ENCODE results near the gene SOHLH1. TPM values are rescaled to one million over a fixed set of nuclear protein-coding genes. Genes with fewer than 3 reads are reported as not detected.

The SOHLH1 gene
- polyA plus RNA-seq, 1 of the 3 experiments (the other 2 are of a cell fraction) = not detected

- TF ChIP-seq JUND (IDR thresholded peaks at IDR 0.05) = no peak
- TF ChIP-seq FOSL2 (IDR thresholded peaks at IDR 0.05; ENCODE audit: borderline replicate concordance, low read depth) = no peak
- TF ChIP-seq ELF1 (IDR thresholded peaks at IDR 0.05) = no peak
- TF ChIP-seq RCOR1 (IDR thresholded peaks at IDR 0.05; ENCODE audit: low read length) = no peak
- no peak for TF ChIP-seq RXRA (IDR thresholded peaks at IDR 0.05; ENCODE audit: borderline replicate concordance, low read depth)
- TF ChIP-seq FOXJ3 (CRISPR knock-in tag; IDR thresholded peaks at IDR 0.05) = no peak
- TF ChIP-seq GATA2 (CRISPR knock-in tag; IDR thresholded peaks at IDR 0.05) = no peak
- TF ChIP-seq MEF2A (IDR thresholded peaks at IDR 0.05; ENCODE audit: borderline replicate concordance, low read depth) = no peak
- TF ChIP-seq SIN3A (IDR thresholded peaks at IDR 0.05; ENCODE audit: borderline replicate concordance, low read depth, low read length) = no peak
- TF ChIP-seq USF1 (IDR thresholded peaks at IDR 0.05; ENCODE audit: borderline replicate concordance, low read depth) = no peak
- TF ChIP-seq USF2 (IDR thresholded peaks at IDR 0.05; ENCODE audit: borderline replicate concordance, low read depth, low read length) = no peak
- no peaks in the 10 kb centered on the region for H3K9me3 ChIP-seq
- ChIA-PET POLR2A (no interaction called here), CTCF (no interaction called here)
- H3K36me3 ChIP-seq (replicated peaks in 1 of 2; ENCODE audit: control insufficient read depth in 1 of 2, insufficient read depth in 2 of 2, low read length in 1 of 2) = no peaks in the 10 kb centered on the region
- no peak overlapping the region for H3K27ac ChIP-seq (ENCODE audit: low read depth in 2 of 2, low read length in 1 of 2)
- DNase-seq = no peak
- H4K20me1 ChIP-seq (ENCODE audit: insufficient read depth) = no peaks in the 10 kb centered on the region
- H3K4me3 ChIP-seq (ENCODE audit: low read depth in 2 of 2, low read length in 1 of 2) = no peak overlapping the region
- H3K4me1 ChIP-seq (ENCODE audit: control insufficient read depth in 1 of 2, insufficient read depth in 2 of 2, low read depth in 1 of 2, low read length in 1 of 2) = no peaks in the 10 kb centered on the region
- no peak overlapping the region for H3K4me2 ChIP-seq
- H3K9ac ChIP-seq = no peak overlapping the region
- H3F3A ChIP-seq (replicated peaks; ENCODE audit: insufficient read depth) = no peaks in the 10 kb centered on the region
- H3K9me2 ChIP-seq = no peaks in the 10 kb centered on the region
- no peaks in the 10 kb centered on the region for H3K79me2 ChIP-seq (ENCODE audit: insufficient read depth)
- H3K27me3 ChIP-seq (ENCODE audit: insufficient read depth) = no peaks in the 10 kb centered on the region
- H2AFZ ChIP-seq (ENCODE audit: low read depth) = no peak overlapping the region
- 68% methylated on average over 8 of the region's 15 CpGs for WGBS (ENCODE audit: low lambda C conversion rate)
These were observed 12.1 kb downstream of the SOHLH1 start for GRCh38 chr9:135687216-135687615.

- H3K27me3 ChIP-seq (ENCODE audit: insufficient read depth) = no peaks in the 10 kb centered on the region
- H3K36me3 ChIP-seq (replicated peaks in 1 of 2; ENCODE audit: control insufficient read depth in 1 of 2, insufficient read depth in 2 of 2, low read length in 1 of 2) = no peaks in the 10 kb centered on the region
- TF ChIP-seq RCOR1 (IDR thresholded peaks at IDR 0.05; ENCODE audit: low read length) = no peak
- no peak for TF ChIP-seq FOXJ3 (CRISPR knock-in tag; IDR thresholded peaks at IDR 0.05)
- no peak for TF ChIP-seq PBX3 (IDR thresholded peaks at IDR 0.05)
- no peak for TF ChIP-seq NRF1 (IDR thresholded peaks at IDR 0.05; ENCODE audit: low read depth, low read length)
- TF ChIP-seq RAD21 (IDR thresholded peaks at IDR 0.05; ENCODE audit: low read length) = no peak
- no peak for TF ChIP-seq SIN3A (IDR thresholded peaks at IDR 0.05; ENCODE audit: borderline replicate concordance, low read depth, low read length)
- TF ChIP-seq FOSL2 (IDR thresholded peaks at IDR 0.05; ENCODE audit: borderline replicate concordance, low read depth) = no peak
- no peak for TF ChIP-seq USF2 (IDR thresholded peaks at IDR 0.05; ENCODE audit: borderline replicate concordance, low read depth, low read length)
- TF ChIP-seq EZH2phosphoT487 (IDR thresholded peaks at IDR 0.05; ENCODE audit: borderline replicate concordance, low read depth) = no peak
- no peak for TF ChIP-seq CHD2 (IDR thresholded peaks at IDR 0.05; ENCODE audit: low read length, partially characterized antibody)
- TF ChIP-seq JUND (IDR thresholded peaks at IDR 0.05) = no peak
- no peak for TF ChIP-seq TAF1 (IDR thresholded peaks at IDR 0.05; ENCODE audit: borderline replicate concordance, low read depth, low read length)
- H3K4me2 ChIP-seq = no peak overlapping the region
- no peaks in the 10 kb centered on the region for H3K4me1 ChIP-seq (ENCODE audit: control insufficient read depth in 1 of 2, insufficient read depth in 2 of 2, low read depth in 1 of 2, low read length in 1 of 2)
- DNase-seq = no peak
- H3F3A ChIP-seq (replicated peaks; ENCODE audit: insufficient read depth) = no peaks in the 10 kb centered on the region
- no peak overlapping the region for H3K9ac ChIP-seq
- no peaks in the 10 kb centered on the region for H3K79me2 ChIP-seq (ENCODE audit: insufficient read depth)
- 50% methylated on average over 12 of the region's 17 CpGs for whole genome bisulfite sequencing (ENCODE audit: low lambda C conversion rate)
- POLR2A ChIA-PET = no interaction called here
- no peak overlapping the region for H2AFZ ChIP-seq (ENCODE audit: low read depth)
- no peaks in the 10 kb centered on the region for H3K9me3 ChIP-seq
- no peak overlapping the region for H3K4me3 ChIP-seq (ENCODE audit: low read depth in 2 of 2, low read length in 1 of 2)
- H3K9me2 ChIP-seq = no peaks in the 10 kb centered on the region
- CTCF ChIA-PET = no interaction called here
- H3K27ac ChIP-seq (ENCODE audit: low read depth in 2 of 2, low read length in 1 of 2) = no peak overlapping the region
- no peaks in the 10 kb centered on the region for H4K20me1 ChIP-seq (ENCODE audit: insufficient read depth)
These were observed 14.6 kb downstream of the SOHLH1 start for GRCh38 chr9:135684691-135685090.

Measured in SK-N-SH (cell line).